Effector memory CD8-positive, alpha-beta T cell (primary cell): ENCODE data around the gene TIGD3.
A peak's percentile ranks its signal among the peaks of the same experiment; 100 is the strongest.

Source experiments
- ATAC-seq: fragments of 150-1000 bp; cut with Tn5 transposase; replicated peaks from 2 replicates; pipeline ENCODE4 v1.10.0; 2021; ENCODE audit warnings: mild to moderate bottlenecking, moderate library complexity
- DNase-seq, 3 experiments: peaks; one replicate each; pipeline ENCODE4 v3.0.0; 2021
- H3K27ac Mint-ChIP-seq, 2 donors: one replicate each; pipeline ENCODE4 v1.8.0; 2022; ENCODE audit warnings: mild to moderate bottlenecking in 2 of 2, mixed read lengths in 2 of 2, moderate library complexity in 2 of 2
- H3K27me3 Mint-ChIP-seq, 2 donors: one replicate each; pipeline ENCODE4 v1.8.0; 2022; ENCODE audit warnings: mixed read lengths in 2 of 2
- H3K36me3 Mint-ChIP-seq: one replicate; pipeline ENCODE4 v1.8.0; 2022; ENCODE audit warnings: mild to moderate bottlenecking, moderate library complexity, mixed read lengths; ENCODE audit not compliant: insufficient read depth
- H3K4me1 Mint-ChIP-seq, 2 donors: one replicate each; pipeline ENCODE4 v1.8.0; 2022; ENCODE audit warnings: low read depth in 2 of 2, mixed read lengths in 2 of 2
- H3K4me3 Mint-ChIP-seq, 2 donors: one replicate each; pipeline ENCODE4 v1.8.0; 2022; ENCODE audit warnings: mild to moderate bottlenecking in 2 of 2, mixed read lengths in 2 of 2, moderate library complexity in 2 of 2
- H3K9me3 Mint-ChIP-seq, 2 donors: one replicate each; pipeline ENCODE4 v1.8.0; 2022; ENCODE audit warnings: mixed read lengths in 2 of 2
- total RNA-seq, 9 experiments: gene quantifications; one replicate each; lab custom pipeline; 2026; lab: John Stamatoyannopoulos, UW

Gene TIGD3, protein sequence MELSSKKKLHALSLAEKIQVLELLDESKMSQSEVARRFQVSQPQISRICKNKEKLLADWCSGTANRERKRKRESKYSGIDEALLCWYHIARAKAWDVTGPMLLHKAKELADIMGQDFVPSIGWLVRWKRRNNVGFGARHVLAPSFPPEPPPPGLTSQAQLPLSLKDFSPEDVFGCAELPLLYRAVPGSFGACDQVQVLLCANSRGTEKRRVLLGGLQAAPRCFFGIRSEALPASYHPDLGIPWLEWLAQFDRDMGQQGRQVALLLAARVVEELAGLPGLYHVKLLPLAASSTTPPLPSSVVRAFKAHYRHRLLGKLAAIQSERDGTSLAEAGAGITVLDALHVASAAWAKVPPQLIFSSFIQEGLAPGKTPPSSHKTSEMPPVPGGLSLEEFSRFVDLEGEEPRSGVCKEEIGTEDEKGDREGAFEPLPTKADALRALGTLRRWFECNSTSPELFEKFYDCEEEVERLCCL
- total RNA-seq, result 0.06 to 2.2 (median 0.67) reads per million in 9 experiments

- H3K9me3 Mint-ChIP-seq, result no peaks in the 10 kb centered on the region
- ATAC-seq (peak; percentile 96), DNase-seq (peak; percentile 94 to 97 (median 97))
- H3K4me3 Mint-ChIP-seq, result peak within 1 kb of the TSS; percentile 83 to 88
- peak within 1 kb of the TSS; percentile 47 to 60 for H3K27ac Mint-ChIP-seq
- peaks cover 60% of the 10 kb centered on the region for H3K36me3 Mint-ChIP-seq
- no peaks in the 10 kb centered on the region for H3K27me3 Mint-ChIP-seq
- H3K4me1 Mint-ChIP-seq, result peaks cover 12 to 14% of the 10 kb centered on the region in 2 donors
Measured at GRCh38 chr11:65354265-65355012, at the start of gene TIGD3. Gene TIGD3, plus strand, starts transcription at chr11:65354751. Its CDS starts 1,058 bp downstream, at chr11:65355809.

- ATAC-seq (no peak), DNase-seq (no peak)
- Mint-ChIP-seq H3K27me3 (no peaks in the 10 kb centered on the region), H3K36me3 (no peaks in the 10 kb centered on the region), H3K4me3 (no peak overlapping the region), H3K9me3 (no peaks in the 10 kb centered on the region), H3K27ac (no peak overlapping the region), H3K4me1 (no peaks in the 10 kb centered on the region)
Measured at GRCh38 chr11:65305501-65306268, 48.9 kb upstream of the TIGD3 start.

- ATAC-seq, result no peak
- Mint-ChIP-seq H3K36me3 (peaks cover 1% of the 10 kb centered on the region), H3K27ac (no peak overlapping the region), H3K9me3 (no peaks in the 10 kb centered on the region), H3K4me3 (no peak overlapping the region), H3K4me1 (no peaks in the 10 kb centered on the region), H3K27me3 (no peaks in the 10 kb centered on the region)
- no peak for DNase-seq
Measured at GRCh38 chr11:65307298-65308229, 47.0 kb upstream of the TIGD3 start.

DNA sequence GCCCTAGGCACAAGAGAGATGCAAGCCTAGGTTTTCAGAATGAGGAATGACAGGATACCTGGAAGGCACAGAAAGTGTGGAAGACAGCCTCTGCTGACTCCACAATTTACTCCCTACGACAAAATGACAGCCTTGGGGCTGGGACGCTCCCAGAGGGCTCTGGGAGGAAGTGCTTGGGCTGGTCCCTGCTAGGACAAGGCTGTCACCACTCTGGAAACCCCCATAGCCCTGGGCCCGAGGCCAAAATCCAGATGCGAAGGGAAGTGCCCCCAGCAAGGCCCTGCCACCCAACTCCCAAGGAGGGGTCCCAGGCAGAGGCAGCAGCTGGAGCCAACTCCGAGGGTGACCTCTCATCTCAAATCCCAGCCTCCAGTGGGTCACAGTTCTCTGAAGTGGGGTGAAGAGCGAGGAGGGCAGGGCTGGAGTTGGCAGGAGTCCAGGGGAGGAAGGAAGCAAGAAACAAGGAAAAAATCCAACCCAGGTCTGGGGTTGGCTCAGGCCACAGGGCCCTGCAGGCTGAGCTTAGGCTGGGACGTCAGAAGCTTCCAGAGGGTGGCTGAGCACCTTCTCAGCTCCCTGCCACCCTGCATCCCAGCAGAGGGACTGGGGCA is 46.2 kb upstream of the TIGD3 start:
- Mint-ChIP-seq H3K4me1 (no peaks in the 10 kb centered on the region), H3K36me3 (peaks cover 3% of the 10 kb centered on the region), H3K27ac (no peak overlapping the region), H3K4me3 (no peak overlapping the region), H3K9me3 (no peaks in the 10 kb centered on the region), H3K27me3 (peaks cover 0 to 2% of the 10 kb centered on the region in 2 donors)
- ATAC-seq (no peak), DNase-seq (no peak)

GRCh38 chr11:65309006-65309405 is 45.5 kb upstream of the TIGD3 start:
- Mint-ChIP-seq H3K27me3 (peaks cover 0 to 8% of the 10 kb centered on the region in 2 donors), H3K4me3 (no peak overlapping the region), H3K9me3 (no peaks in the 10 kb centered on the region), H3K4me1 (peaks cover 4% of the 10 kb centered on the region in 2 donors), H3K36me3 (peaks cover 6% of the 10 kb centered on the region), H3K27ac (no peak overlapping the region)
- no peak for DNase-seq
- ATAC-seq, result no peak

- peaks cover 5 to 7% of the 10 kb centered on the region in 2 donors for H3K4me1 Mint-ChIP-seq
- ATAC-seq, result no peak
- no peaks in the 10 kb centered on the region for H3K9me3 Mint-ChIP-seq
- H3K27me3 Mint-ChIP-seq, result peaks cover 0 to 11% of the 10 kb centered on the region in 2 donors
- H3K36me3 Mint-ChIP-seq, result peaks cover 6% of the 10 kb centered on the region
- DNase-seq, result no peak
- no peak overlapping the region for H3K27ac Mint-ChIP-seq
- no peak overlapping the region for H3K4me3 Mint-ChIP-seq
Measured at GRCh38 chr11:65310215-65310614, 44.3 kb upstream of the TIGD3 start.

- H3K4me1 Mint-ChIP-seq, result peaks cover 5 to 7% of the 10 kb centered on the region in 2 donors
- peaks cover 6% of the 10 kb centered on the region for H3K36me3 Mint-ChIP-seq
- no peak overlapping the region for H3K4me3 Mint-ChIP-seq
- peaks cover 0 to 11% of the 10 kb centered on the region in 2 donors for H3K27me3 Mint-ChIP-seq
- no peaks in the 10 kb centered on the region for H3K9me3 Mint-ChIP-seq
- ATAC-seq, result no peak
- H3K27ac Mint-ChIP-seq, result no peak overlapping the region
- no peak for DNase-seq
Measured at GRCh38 chr11:65310736-65311135, 43.8 kb upstream of the TIGD3 start.

- ATAC-seq (no peak), DNase-seq (no peak)
- H3K27me3 Mint-ChIP-seq, result peaks cover 0 to 11% of the 10 kb centered on the region in 2 donors
- no peak overlapping the region for H3K4me3 Mint-ChIP-seq
- H3K4me1 Mint-ChIP-seq, result peaks cover 8 to 10% of the 10 kb centered on the region in 2 donors
- H3K27ac Mint-ChIP-seq, result no peak overlapping the region
- peaks cover 6% of the 10 kb centered on the region for H3K36me3 Mint-ChIP-seq
- H3K9me3 Mint-ChIP-seq, result no peaks in the 10 kb centered on the region
Measured at GRCh38 chr11:65311170-65311678, 43.3 kb upstream of the TIGD3 start.

DNA sequence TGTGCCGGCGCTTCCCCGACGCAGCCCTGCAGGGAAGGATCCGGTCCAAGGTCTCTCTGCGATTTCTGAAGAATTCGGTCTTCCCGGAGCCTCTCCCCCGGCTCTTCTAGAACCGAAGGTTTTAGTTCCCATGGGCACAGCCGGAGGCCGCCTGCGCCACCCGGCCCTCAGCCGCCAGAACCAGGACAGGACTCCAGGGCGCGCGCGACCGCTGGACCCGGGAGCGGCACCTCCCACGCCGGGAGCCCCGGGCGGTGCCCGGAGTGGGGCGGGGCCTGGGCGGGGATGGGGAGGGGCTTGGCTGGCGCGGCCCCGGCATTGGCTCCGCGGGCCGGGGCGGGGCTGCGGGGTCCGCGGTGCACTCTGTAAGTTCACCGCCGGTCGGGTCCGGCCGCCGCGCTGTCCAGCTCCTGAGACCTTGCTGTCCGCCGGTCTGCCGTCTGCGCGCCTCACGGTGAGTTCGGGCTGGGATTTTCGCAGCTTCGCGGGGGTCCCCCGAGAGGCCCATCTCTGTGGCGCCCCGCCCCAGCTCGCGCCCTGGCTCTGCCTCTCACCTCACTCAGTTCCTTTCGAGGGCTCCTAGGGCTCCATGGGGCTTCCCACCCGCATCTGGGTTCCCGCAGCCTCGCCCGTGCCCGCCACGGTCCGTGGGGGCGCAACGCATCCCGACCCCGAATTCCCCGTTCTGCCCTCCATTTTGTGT is 39.9 kb upstream of the TIGD3 start, which contains the start of gene CDC42EP2:
TSS of gene CDC42EP2 (plus strand) at position 366 of the 703 bp plus-strand sequence. CDS start 6,033 bp downstream, outside the sequence.
- Mint-ChIP-seq H3K27me3 (peaks cover 0 to 11% of the 10 kb centered on the region in 2 donors), H3K36me3 (peaks cover 6% of the 10 kb centered on the region), H3K4me1 (peaks cover 8 to 10% of the 10 kb centered on the region in 2 donors)

GRCh38 chr11:65315204-65315865 is 39.2 kb upstream of the TIGD3 start:
- peaks cover 8 to 10% of the 10 kb centered on the region in 2 donors for H3K4me1 Mint-ChIP-seq

More for the DNA sequence above, 39.9 kb upstream of the TIGD3 start, which contains the start of gene CDC42EP2:
- Mint-ChIP-seq H3K9me3 (no peaks in the 10 kb centered on the region), H3K4me3 (peak within 1 kb of the TSS; percentile 74), H3K27ac (peak within 1 kb of the TSS in 1 of 2 donors; percentile 24)
- DNase-seq (peak; percentile 32 to 50 (median 47)), ATAC-seq (peak; percentile 82)

DNA sequence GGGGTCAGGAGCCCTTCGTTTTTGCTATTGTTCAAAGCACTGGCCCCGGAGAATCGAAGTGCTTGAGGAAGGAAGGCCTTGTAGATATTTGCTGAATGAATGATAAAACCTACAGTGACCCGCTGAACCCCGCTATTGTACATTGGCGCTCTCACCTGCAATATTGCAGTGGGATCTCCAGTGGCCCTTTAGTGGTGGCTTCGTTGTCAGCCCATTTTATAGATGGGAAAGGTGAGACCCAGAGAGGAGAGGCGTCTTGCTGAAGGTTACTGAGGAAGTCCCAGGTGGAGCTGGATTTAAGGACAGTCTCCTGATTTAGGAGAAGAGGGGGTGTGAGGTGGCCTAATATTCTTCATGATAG is 38.7 kb upstream of the TIGD3 start:
- Mint-ChIP-seq H3K9me3 (no peaks in the 10 kb centered on the region), H3K4me1 (peaks cover 8 to 10% of the 10 kb centered on the region in 2 donors), H3K36me3 (peaks cover 6% of the 10 kb centered on the region), H3K27ac (no peak overlapping the region), H3K4me3 (peak overlapping the region; percentile 74), H3K27me3 (peaks cover 0 to 11% of the 10 kb centered on the region in 2 donors)
- ATAC-seq, result peak; percentile 6
- no peak for DNase-seq

More at GRCh38 chr11:65315204-65315865, 39.2 kb upstream of the TIGD3 start:
- Mint-ChIP-seq H3K9me3 (no peaks in the 10 kb centered on the region), H3K27me3 (peaks cover 0 to 11% of the 10 kb centered on the region in 2 donors), H3K36me3 (peaks cover 6% of the 10 kb centered on the region), H3K27ac (no peak overlapping the region), H3K4me3 (peak overlapping the region; percentile 74)
- DNase-seq (peak; percentile 71 to 76 (median 73)), ATAC-seq (peak; percentile 73)
